ENCODE measurements around the gene TEDC1.

DNA sequence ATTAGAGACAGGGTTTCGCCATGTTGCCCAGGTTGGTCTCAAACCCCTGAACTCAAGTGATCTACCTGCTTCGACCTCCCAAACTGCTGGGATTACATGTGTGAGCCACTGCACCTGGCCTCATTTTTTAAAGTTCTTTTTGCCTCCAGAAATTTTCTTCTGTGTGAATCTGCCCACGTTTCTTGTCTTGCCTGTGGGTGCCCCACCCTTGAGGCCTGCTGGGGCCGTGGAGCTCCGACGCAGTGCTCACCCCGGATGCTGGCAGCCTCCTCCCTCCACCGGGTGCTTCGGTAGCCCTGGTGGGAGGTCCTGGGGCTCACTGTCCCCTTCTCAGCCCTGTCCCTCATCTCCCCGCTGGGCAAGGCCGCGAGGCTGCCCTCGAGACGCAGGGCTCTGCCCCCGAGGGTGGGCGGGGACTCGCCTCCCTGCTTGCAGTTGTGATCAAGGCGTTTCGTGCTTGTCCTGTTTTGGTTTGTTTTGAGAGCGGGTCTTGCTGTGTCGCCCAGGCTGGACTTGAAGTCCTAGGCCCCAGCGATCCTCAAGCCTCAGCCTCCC lies 35.9 kb upstream of the TEDC1 start:
- TF ChIP-seq CTCF (IDR thresholded peaks at IDR 0.05), result no peak
- TF ChIP-seq POLR2AphosphoS5 (IDR thresholded peaks at IDR 0.05), result no peak
